Stimulated activated CD4-positive, alpha-beta T cell treated with anti-CD3 and anti-CD28 coated beads, Interleukin-4, amount 100 ng/mL, for 48 hours (primary cell): ENCODE data around the gene ERICH3.
"Not testable (repeated sequence)": the region's sequence is repeated elsewhere in the genome, so short reads cannot be mapped to it uniquely, and the experiment has no call there.

ENCODE experiments used
- DNase-seq, 2 donors: peaks; one replicate each; pipeline ENCODE4 v3.0.0-alpha.2; 2020; ENCODE audit warnings: low read depth in 2 of 2

Gene ERICH3

GRCh38 chr1:74677926-74678325, 4.3 kb upstream of the ERICH3 start:
- DNase-seq = no peak

GRCh38 chr1:74674278-74675048, 871 bp upstream of the ERICH3 start:
- DNase-seq = no peak

GRCh38 chr1:74670866-74671265, 2.7 kb downstream of the ERICH3 start:
- DNase-seq = not testable (repeated sequence)

- no peak for DNase-seq
Measured at GRCh38 chr1:74654708-74655107, 18.9 kb downstream of the ERICH3 start.

- DNase-seq = no peak
Measured at GRCh38 chr1:74652711-74653139, 20.9 kb downstream of the ERICH3 start.

- DNase-seq = no peak
Measured at GRCh38 chr1:74650561-74650960, 23.0 kb downstream of the ERICH3 start.

GRCh38 chr1:74641876-74642275, 31.7 kb downstream of the ERICH3 start:
- DNase-seq = no peak

GRCh38 chr1:74641161-74641560, 32.4 kb downstream of the ERICH3 start:
- DNase-seq = no peak

- no peak for DNase-seq
Measured at GRCh38 chr1:74637296-74637695, 36.3 kb downstream of the ERICH3 start.

GRCh38 chr1:74629283-74629682, 44.3 kb downstream of the ERICH3 start:
- DNase-seq = no peak

- DNase-seq = no peak
Measured at GRCh38 chr1:74623716-74624115, 49.9 kb downstream of the ERICH3 start.

- DNase-seq = no peak
Measured at GRCh38 chr1:74620242-74620641, 53.4 kb downstream of the ERICH3 start.

GRCh38 chr1:74618974-74619373, 54.6 kb downstream of the ERICH3 start:
- DNase-seq = no peak

GRCh38 chr1:74613894-74614293, 59.7 kb downstream of the ERICH3 start:
- DNase-seq = no peak

- DNase-seq = no peak
Measured at GRCh38 chr1:74611887-74612286, 61.7 kb downstream of the ERICH3 start.

GRCh38 chr1:74610961-74611360, 62.6 kb downstream of the ERICH3 start:
- DNase-seq = no peak

GRCh38 chr1:74609810-74610371, 63.7 kb downstream of the ERICH3 start:
- DNase-seq = no peak

GRCh38 chr1:74596717-74597116, 76.9 kb downstream of the ERICH3 start:
- no peak for DNase-seq

- no peak for DNase-seq
Measured at GRCh38 chr1:74593887-74594866, 79.4 kb downstream of the ERICH3 start.

GRCh38 chr1:74592580-74593355, 80.8 kb downstream of the ERICH3 start:
- DNase-seq = no peak

GRCh38 chr1:74591949-74592348, 81.6 kb downstream of the ERICH3 start:
- DNase-seq = no peak

GRCh38 chr1:74590288-74590687, 83.3 kb downstream of the ERICH3 start:
- no peak for DNase-seq
